DND-41 (cell line): ENCODE results near the gene HAUS8.

ENCODE experiments used
- ATAC-seq: fragments of 200-7000 bp; cut with Tn5 transposase; 3 replicates; pipeline ENCODE4 v1.9.1; 2021; ENCODE audit warnings: low read depth; ENCODE audit not compliant: insufficient read depth
- DNase-seq: peaks from one replicate; pipeline ENCODE4 v3.0.0-alpha.2; 2020
- H2AFZ ChIP-seq: 2 replicates; pipeline ENCODE4 v1.6.0; 2012; ENCODE audit warnings: low read depth, low read length
- H3K27ac ChIP-seq: 2 replicates; pipeline ENCODE4 v1.5.1; 2012; ENCODE audit warnings: low read length, inconsistent platforms
- H3K27me3 ChIP-seq: fragments of 200-600 bp; sonication (generic); 2 replicates; pipeline ENCODE4 v1.6.0; 2012; ENCODE audit warnings: low read length, mild to moderate bottlenecking, inconsistent platforms; ENCODE audit not compliant: insufficient read depth, poor library complexity
- H3K36me3 ChIP-seq: 2 replicates; pipeline ENCODE4 v1.5.1; 2012; ENCODE audit warnings: low read length, inconsistent platforms; ENCODE audit not compliant: insufficient read depth
- H3K4me1 ChIP-seq: 2 replicates; pipeline ENCODE4 v1.5.1; 2012; ENCODE audit warnings: mild to moderate bottlenecking, low read length; ENCODE audit not compliant: insufficient read depth
- H3K4me2 ChIP-seq: 2 replicates; pipeline ENCODE4 v1.6.0; 2012; ENCODE audit warnings: mild to moderate bottlenecking, moderate library complexity, low read length, inconsistent platforms; ENCODE audit not compliant: insufficient read depth
- H3K4me3 ChIP-seq, 2 experiments: fragments of 200-600 bp in 1 of 2; shearing (Covaris generic) in 1 of 2; 2 replicates each; pipeline ENCODE4 v1.5.1; 2012 to 2016; ENCODE audit warnings: inconsistent platforms in 2 of 2, low read length in 2 of 2, mild to moderate bottlenecking in 2 of 2, low read depth in 1 of 2, moderate library complexity in 1 of 2
- H3K79me2 ChIP-seq: 2 replicates; pipeline ENCODE4 v1.6.0; 2012; ENCODE audit warnings: low read length, inconsistent platforms; ENCODE audit not compliant: insufficient read depth
- H3K9ac ChIP-seq: 2 replicates; pipeline ENCODE4 v1.6.0; 2012; ENCODE audit warnings: low read depth, mild to moderate bottlenecking, inconsistent platforms, low read length, moderate library complexity
- H3K9me3 ChIP-seq: 2 replicates; pipeline ENCODE4 v1.5.1; 2012; ENCODE audit warnings: low read length, moderate library complexity, mild to moderate bottlenecking, inconsistent platforms; ENCODE audit not compliant: insufficient read depth, severe bottlenecking
- H4K20me1 ChIP-seq: 2 replicates; pipeline ENCODE4 v1.6.0; 2012; ENCODE audit warnings: low read length; ENCODE audit not compliant: insufficient read depth
- CTCF ChIP-seq: IDR thresholded peaks from 2 replicates; pipeline ENCODE4 v1.5.1; 2012; ENCODE audit warnings: borderline replicate concordance, low read length, moderate library complexity, mild to moderate bottlenecking; ENCODE audit not compliant: poor library complexity, severe bottlenecking; ENCODE audit errors: extremely low read depth
- EZH2 ChIP-seq: IDR thresholded peaks from 3 replicates; pipeline ENCODE4 v1.6.1; 2012; ENCODE audit warnings: borderline replicate concordance, low read depth, mild to moderate bottlenecking, moderate library complexity, low read length, inconsistent platforms; ENCODE audit not compliant: severe bottlenecking

The HAUS8 gene

DNA sequence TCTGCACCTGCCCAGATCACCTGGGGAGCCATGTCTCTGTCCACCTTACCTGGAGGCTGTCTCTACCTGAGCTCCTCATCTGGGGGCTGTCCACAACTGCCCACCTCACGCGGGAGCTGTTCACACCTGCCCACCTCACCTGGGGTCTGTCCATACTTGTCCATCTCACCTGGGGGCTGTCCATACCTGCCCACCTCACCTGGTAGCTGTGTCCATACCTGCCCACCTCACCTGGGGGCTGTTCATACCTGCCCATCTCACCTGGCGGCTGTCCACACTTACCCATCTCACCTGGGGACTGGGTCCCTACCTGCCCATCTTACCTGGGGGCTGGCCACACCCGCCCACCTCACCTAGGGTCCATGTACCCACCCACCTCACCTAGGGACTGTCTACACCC, 38.6 kb downstream of the HAUS8 start:
- no peak overlapping the region for H3K4me3 ChIP-seq
- ATAC-seq (no peak), DNase-seq (no peak)
- H2AFZ ChIP-seq: no peak overlapping the region
- H3K27me3 ChIP-seq: no peaks in the 10 kb centered on the region
- no peaks in the 10 kb centered on the region for H3K79me2 ChIP-seq
- H3K9ac ChIP-seq: no peak overlapping the region
- TF ChIP-seq CTCF (no peak), EZH2 (no peak)
- no peak overlapping the region for H3K27ac ChIP-seq
- H4K20me1 ChIP-seq: no peaks in the 10 kb centered on the region
- no peaks in the 10 kb centered on the region for H3K4me1 ChIP-seq
- no peaks in the 10 kb centered on the region for H3K36me3 ChIP-seq
- no peaks in the 10 kb centered on the region for H3K9me3 ChIP-seq
- no peak overlapping the region for H3K4me2 ChIP-seq

DNA sequence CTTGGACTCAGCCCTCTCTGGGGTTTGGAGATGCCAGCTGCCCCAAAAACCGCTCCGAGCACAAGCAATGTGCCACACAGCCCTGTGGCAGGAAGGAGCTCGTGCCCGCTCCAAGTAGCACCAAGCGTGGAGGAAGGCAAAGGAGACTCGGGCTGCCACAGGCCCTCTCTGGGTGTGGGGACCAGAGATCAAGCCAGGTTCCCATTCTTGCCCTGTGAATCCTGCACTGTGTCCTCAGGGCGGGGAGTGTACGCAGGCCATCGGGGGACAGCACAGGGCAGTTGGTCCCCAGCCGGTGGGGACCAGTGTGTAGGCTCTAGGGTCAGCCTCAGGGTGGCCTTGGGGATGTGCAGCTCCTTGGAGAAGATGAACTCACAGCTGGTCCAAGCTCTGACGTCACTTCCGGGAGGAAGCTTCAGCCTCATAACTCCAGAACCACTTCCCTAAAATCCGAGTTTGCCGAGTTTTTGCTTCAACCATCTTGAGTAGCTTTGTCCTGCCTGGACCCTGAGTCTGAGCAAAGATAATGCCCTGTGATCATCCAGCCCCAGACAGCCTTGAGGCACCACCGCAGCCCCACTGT, 39.3 kb downstream of the HAUS8 start:
- H3K4me1 ChIP-seq: no peaks in the 10 kb centered on the region
- H2AFZ ChIP-seq: no peak overlapping the region
- ATAC-seq: no peak
- H3K79me2 ChIP-seq: no peaks in the 10 kb centered on the region
- no peaks in the 10 kb centered on the region for H3K27me3 ChIP-seq
- H3K9ac ChIP-seq: no peak overlapping the region
- H3K4me3 ChIP-seq: no peak overlapping the region
- H4K20me1 ChIP-seq: no peaks in the 10 kb centered on the region
- H3K36me3 ChIP-seq: no peaks in the 10 kb centered on the region
- H3K9me3 ChIP-seq: no peaks in the 10 kb centered on the region
- no peak overlapping the region for H3K27ac ChIP-seq
- no peak for DNase-seq
- H3K4me2 ChIP-seq: no peak overlapping the region
- TF ChIP-seq CTCF: no peak
- TF ChIP-seq EZH2: no peak

- Histone ChIP-seq H3K79me2 (no peaks in the 10 kb centered on the region), H3K27me3 (no peaks in the 10 kb centered on the region)
Observed at GRCh38 chr19:17031741-17032140, 43.5 kb downstream of the HAUS8 start.

More at GRCh38 chr19:17031741-17032140, 43.5 kb downstream of the HAUS8 start:
- no peaks in the 10 kb centered on the region for H3K9me3 ChIP-seq
- no peaks in the 10 kb centered on the region for H4K20me1 ChIP-seq
- no peaks in the 10 kb centered on the region for H3K36me3 ChIP-seq
- no peak overlapping the region for H3K4me3 ChIP-seq
- no peak overlapping the region for H2AFZ ChIP-seq
- TF ChIP-seq EZH2 (no peak), CTCF (no peak)
- no peaks in the 10 kb centered on the region for H3K4me1 ChIP-seq
- H3K4me2 ChIP-seq: no peak overlapping the region
- no peak overlapping the region for H3K9ac ChIP-seq
- H3K27ac ChIP-seq: no peak overlapping the region
- ATAC-seq: no peak
- DNase-seq: no peak
